ENCODE data around the gene GNL3L.
"Not testable (repeated sequence)": the region's sequence is repeated elsewhere in the genome, so short reads cannot be mapped to it uniquely, and the experiment has no call there.

The GNL3L gene

GRCh38 chrX:54561622-54562021 lies 31.6 kb downstream of the GNL3L start:
- no peak for DNase-seq

- no peak for DNase-seq
These were observed 34.9 kb downstream of the GNL3L start for GRCh38 chrX:54564936-54565335.

DNA sequence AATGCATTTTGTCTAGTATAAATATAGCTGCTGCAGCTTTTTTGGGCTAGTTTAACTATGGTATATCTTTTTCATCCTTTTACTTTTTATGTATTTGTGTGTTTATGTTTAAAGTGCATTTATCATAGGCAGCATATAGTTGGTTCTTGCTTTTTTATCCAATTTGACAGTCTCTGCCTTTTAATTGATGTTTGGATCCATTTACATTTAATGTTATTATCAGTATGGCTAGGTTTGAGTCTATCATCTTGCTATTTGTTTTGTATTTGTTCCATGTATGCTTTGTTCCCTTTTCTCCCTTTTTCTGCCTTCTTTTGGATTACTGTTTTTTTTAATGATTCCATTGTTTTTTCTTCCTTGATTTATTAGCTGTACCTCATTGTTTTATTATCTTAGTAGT lies 40.3 kb downstream of the GNL3L start:
- DNase-seq = no peak

- DNase-seq = not testable (repeated sequence)
These were observed 42.6 kb downstream of the GNL3L start for GRCh38 chrX:54572641-54573040.

GRCh38 chrX:54597728-54598127 lies 67.7 kb downstream of the GNL3L start:
- no peak for DNase-seq

DNA sequence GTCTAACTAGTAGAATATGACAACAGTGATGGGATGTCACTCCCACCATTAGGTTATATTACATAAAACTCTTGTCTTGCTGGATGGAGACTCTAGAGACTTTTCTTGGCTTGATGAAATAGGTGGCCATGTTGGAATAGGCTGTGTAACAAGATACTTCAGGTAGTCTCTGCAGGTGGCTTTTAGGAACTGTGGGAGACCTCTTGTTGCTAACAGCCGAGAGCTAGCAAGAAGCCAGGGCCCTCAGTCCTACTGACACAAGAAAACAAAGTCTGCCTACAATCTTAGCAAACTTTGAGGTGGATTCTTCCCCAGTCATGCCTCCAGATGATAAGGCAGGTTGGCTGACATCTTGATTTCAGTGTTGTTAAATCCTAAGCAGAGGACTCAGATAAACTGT lies 72.5 kb downstream of the GNL3L start:
- DNase-seq = no peak

All from NCI-H526 treated with DMSO at 0.1 percent for 48 hours (cell line).